ENCODE results near the gene WNT10A. TPM values are rescaled to one million over a fixed set of nuclear protein-coding genes. Genes with fewer than 3 reads are reported as not detected.
"Not testable (repeated sequence)": the region's sequence is repeated elsewhere in the genome, so short reads cannot be mapped to it uniquely, and the experiment has no call there.

Gene WNT10A
- total and polyA plus RNA-seq, 10 of the 15 experiments (the other 5 are each of a cell fraction or from before 2014, with no cell fraction given) = 0.61 to 45.0 (median 6.9) TPM

DNA sequence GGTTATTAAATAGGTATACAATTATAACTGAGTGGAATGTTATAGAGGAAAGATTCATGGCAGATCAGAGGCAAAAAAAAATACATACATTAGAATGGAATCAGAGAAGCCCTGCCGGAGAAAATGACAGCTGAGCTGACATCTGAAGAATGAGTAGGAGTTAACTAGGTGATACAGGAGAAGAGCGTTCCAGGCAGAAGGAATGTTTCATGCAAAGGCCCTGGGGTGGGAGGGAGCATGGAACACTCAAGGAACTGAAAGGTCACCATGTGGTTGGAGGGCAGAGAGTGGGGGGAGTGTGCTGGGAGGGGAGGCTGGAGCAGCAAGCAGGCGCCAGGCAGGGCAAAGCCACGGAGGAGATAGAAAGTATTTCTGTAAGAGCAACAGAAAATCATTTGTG, 47.2 kb downstream of the WNT10A start (continued):
- no peak for TF ChIP-seq E2F4 (IDR thresholded peaks at IDR 0.05; ENCODE audit: low read depth, low read length)

GRCh38 chr2:218930488-218930887, 49.8 kb downstream of the WNT10A start:
- ATAC-seq; H3K36me3 ChIP-seq (ENCODE audit: control insufficient read depth in 2 of 2, insufficient read depth in 2 of 2, low read length in 1 of 2); POLR2A ChIA-PET; H3K4me2 ChIP-seq (ENCODE audit: control insufficient read depth, insufficient read depth); H3K4me1 ChIP-seq (ENCODE audit: control insufficient read depth, insufficient read depth, low read length); H3K4me3 ChIP-seq; intact Hi-C loops (cut with micrococcal nuclease; ENCODE audit: unreplicated experiment); H3K9ac ChIP-seq (ENCODE audit: control insufficient read depth, insufficient read depth, low read length); H4K20me1 ChIP-seq (ENCODE audit: control insufficient read depth, insufficient read depth); H2AFZ ChIP-seq (ENCODE audit: control insufficient read depth, low read depth, low read length); H3K27ac ChIP-seq (ENCODE audit: control insufficient read depth, insufficient read depth); CTCF ChIA-PET; SMC1A ChIA-PET (ENCODE audit: uncharacterized antibody, unreplicated experiment); in situ Hi-C loops (cut with MboI); H3K9me3 ChIP-seq (replicated peaks; ENCODE audit: control insufficient read depth, insufficient read depth, low read length); FAIRE-seq; H3K27me3 ChIP-seq (replicated peaks in 1 of 2; ENCODE audit: control insufficient read depth in 2 of 2, insufficient read depth in 2 of 2, low read length in 1 of 2); RAD21 ChIA-PET (ENCODE audit: unreplicated experiment); H3K79me2 ChIP-seq (ENCODE audit: control insufficient read depth, insufficient read depth, low read length); BruUV-seq (replicated peaks); DNase-seq (ENCODE audit: low read depth, low spot score): not testable (repeated sequence)
- 89% methylated on average over 5 of the region's 10 CpGs for WGBS (ENCODE audit: insufficient coverage, insufficient replicate concordance, low lambda C conversion rate, missing lambda C conversion rate)

DNA sequence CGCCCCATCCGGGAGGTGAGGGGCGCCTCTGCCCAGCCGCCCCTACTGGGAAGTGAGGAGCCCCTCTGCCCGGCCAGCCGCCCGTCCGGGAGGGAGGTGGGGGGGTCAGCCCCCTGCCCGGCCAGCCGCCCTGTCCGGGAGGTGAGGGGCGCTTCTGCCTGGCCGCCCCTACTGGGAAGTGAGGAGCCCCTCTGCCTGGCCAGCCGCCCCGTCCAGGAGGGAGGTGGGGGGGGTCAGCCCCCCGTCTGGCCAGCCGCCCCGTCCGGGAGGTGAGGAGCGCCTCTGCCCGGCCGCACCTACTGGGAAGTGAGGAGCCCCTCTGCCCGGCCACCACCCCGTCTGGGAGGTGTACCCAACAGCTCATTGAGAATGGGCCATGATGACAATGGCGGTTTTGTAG, 51.1 kb downstream of the WNT10A start:
- CTCF ChIA-PET; H3K4me3 ChIP-seq; H4K20me1 ChIP-seq (ENCODE audit: control insufficient read depth, insufficient read depth); H3K4me2 ChIP-seq (ENCODE audit: control insufficient read depth, insufficient read depth); H2AFZ ChIP-seq (ENCODE audit: control insufficient read depth, low read depth, low read length); H3K27ac ChIP-seq (ENCODE audit: control insufficient read depth, insufficient read depth); H3K9ac ChIP-seq (ENCODE audit: control insufficient read depth, insufficient read depth, low read length); H3K4me1 ChIP-seq (ENCODE audit: control insufficient read depth, insufficient read depth, low read length); FAIRE-seq; SMC1A ChIA-PET (ENCODE audit: uncharacterized antibody, unreplicated experiment); ATAC-seq; DNase-seq (ENCODE audit: low read depth, low spot score); H3K27me3 ChIP-seq (replicated peaks in 1 of 2; ENCODE audit: control insufficient read depth in 2 of 2, insufficient read depth in 2 of 2, low read length in 1 of 2); H3K36me3 ChIP-seq (ENCODE audit: control insufficient read depth in 2 of 2, insufficient read depth in 2 of 2, low read length in 1 of 2); POLR2A ChIA-PET; BruUV-seq (replicated peaks); in situ Hi-C loops (cut with MboI); RAD21 ChIA-PET (ENCODE audit: unreplicated experiment); intact Hi-C loops (cut with micrococcal nuclease; ENCODE audit: unreplicated experiment); H3K79me2 ChIP-seq (ENCODE audit: control insufficient read depth, insufficient read depth, low read length); H3K9me3 ChIP-seq (replicated peaks; ENCODE audit: control insufficient read depth, insufficient read depth, low read length): not testable (repeated sequence)
- WGBS (ENCODE audit: insufficient coverage, insufficient replicate concordance, low lambda C conversion rate, missing lambda C conversion rate) = 85% methylated on average over 10 of the region's 25 CpGs

Small RNA genes lying within 50 kb of the gene (small RNA-seq; reads per million reads assigned to genes)
- gene RNU6-642P = not detected

Other genes with a start within 250 kb of the WNT10A start
Only the 7 nearest of the 13 such genes appear.
- gene CYP27A1, start 98.7 kb upstream of the WNT10A start, total RNA-seq (2014; rRNA removed) = 0.28 and 0.60 TPM in 2 replicates
- gene CYP27A1, start 98.7 kb upstream of the WNT10A start, total RNA-seq (2014; rRNA removed; fragmentation: Illumina TruSeq; extraction: Trizol) = not detected in 2 replicates
- gene CYP27A1, start 98.7 kb upstream of the WNT10A start, total RNA-seq (2021) = 0.61 and 0.72 TPM in 2 replicates
- 0.11 and 0.19 TPM in 2 replicates for gene CYP27A1, start 98.7 kb upstream of the WNT10A start, polyA plus RNA-seq (2011; rRNA removed)
- 0.22 TPM in 1 of 2 replicates, not detected in the other for gene CYP27A1, start 98.7 kb upstream of the WNT10A start, polyA plus RNA-seq (2014; fragmentation: Illumina TruSeq; extraction: Trizol)
- under 1 TPM in 1 of 2 experiments, not detected in 1; 0.13 TPM for gene CYP27A1, start 98.7 kb upstream of the WNT10A start, polyA plus RNA-seq (2014; fragmentation: Nextera tagmentation; extraction: Ambion mirVana)
- gene CYP27A1, start 98.7 kb upstream of the WNT10A start, polyA plus RNA-seq (2014; rRNA removed) = 0.10 and 0.35 TPM in 2 replicates
- gene CYP27A1, start 98.7 kb upstream of the WNT10A start, polyA plus RNA-seq (2016; fragmentation: Nextera tagmentation; extraction: Ambion mirVana) = under 1 TPM; 0.12 to 0.14 TPM
- gene PRKAG3, start 49.0 kb upstream of the WNT10A start, total RNA-seq (2014; rRNA removed) = 0.06 TPM in 1 of 2 replicates, not detected in the other
- gene PRKAG3, start 49.0 kb upstream of the WNT10A start, total RNA-seq (2014; rRNA removed; fragmentation: Illumina TruSeq; extraction: Trizol) = not detected in 2 replicates
- not detected in 2 replicates for gene PRKAG3, start 49.0 kb upstream of the WNT10A start, total RNA-seq (2021)
- 0.04 TPM in 1 of 2 replicates, not detected in the other for gene PRKAG3, start 49.0 kb upstream of the WNT10A start, polyA plus RNA-seq (2011; rRNA removed)
- gene PRKAG3, start 49.0 kb upstream of the WNT10A start, polyA plus RNA-seq (2014; fragmentation: Illumina TruSeq; extraction: Trizol) = 0.10 TPM in 1 of 2 replicates, not detected in the other
- not detected for gene PRKAG3, start 49.0 kb upstream of the WNT10A start, polyA plus RNA-seq (2014; fragmentation: Nextera tagmentation; extraction: Ambion mirVana)
- 0.12 TPM in 1 of 2 replicates, not detected in the other for gene PRKAG3, start 49.0 kb upstream of the WNT10A start, polyA plus RNA-seq (2014; rRNA removed)
- gene PRKAG3, start 49.0 kb upstream of the WNT10A start, polyA plus RNA-seq (2016; fragmentation: Nextera tagmentation; extraction: Ambion mirVana) = not detected
- gene WNT6, start 21.0 kb upstream of the WNT10A start, total RNA-seq (2014; rRNA removed) = 0.11 TPM in 1 of 2 replicates, not detected in the other
- gene WNT6, start 21.0 kb upstream of the WNT10A start, total RNA-seq (2014; rRNA removed; fragmentation: Illumina TruSeq; extraction: Trizol) = not detected in 2 replicates
- 0.44 TPM in 1 of 2 replicates, not detected in the other for gene WNT6, start 21.0 kb upstream of the WNT10A start, total RNA-seq (2021)
- gene WNT6, start 21.0 kb upstream of the WNT10A start, polyA plus RNA-seq (2011; rRNA removed) = 0.06 and 0.15 TPM in 2 replicates
- gene WNT6, start 21.0 kb upstream of the WNT10A start, polyA plus RNA-seq (2014; fragmentation: Illumina TruSeq; extraction: Trizol) = not detected in 2 replicates
- not detected for gene WNT6, start 21.0 kb upstream of the WNT10A start, polyA plus RNA-seq (2014; fragmentation: Nextera tagmentation; extraction: Ambion mirVana)
- gene WNT6, start 21.0 kb upstream of the WNT10A start, polyA plus RNA-seq (2014; rRNA removed) = 0.22 TPM in 1 of 2 replicates, not detected in the other
- gene WNT6, start 21.0 kb upstream of the WNT10A start, polyA plus RNA-seq (2016; fragmentation: Nextera tagmentation; extraction: Ambion mirVana) = under 1 TPM in 1 of 2 experiments, not detected in 1; 0.29 TPM
- gene CDK5R2, start 78.8 kb downstream of the WNT10A start, total RNA-seq (2014; rRNA removed) = not detected in 2 replicates
- not detected in 2 replicates for gene CDK5R2, start 78.8 kb downstream of the WNT10A start, total RNA-seq (2014; rRNA removed; fragmentation: Illumina TruSeq; extraction: Trizol)
- gene CDK5R2, start 78.8 kb downstream of the WNT10A start, total RNA-seq (2021) = not detected in 2 replicates
- gene CDK5R2, start 78.8 kb downstream of the WNT10A start, polyA plus RNA-seq (2011; rRNA removed) = not detected in 2 replicates
- gene CDK5R2, start 78.8 kb downstream of the WNT10A start, polyA plus RNA-seq (2014; fragmentation: Illumina TruSeq; extraction: Trizol) = not detected in 2 replicates
- not detected for gene CDK5R2, start 78.8 kb downstream of the WNT10A start, polyA plus RNA-seq (2014; fragmentation: Nextera tagmentation; extraction: Ambion mirVana)
- not detected in 2 replicates for gene CDK5R2, start 78.8 kb downstream of the WNT10A start, polyA plus RNA-seq (2014; rRNA removed)
- not detected for gene CDK5R2, start 78.8 kb downstream of the WNT10A start, polyA plus RNA-seq (2016; fragmentation: Nextera tagmentation; extraction: Ambion mirVana)
- gene FEV, start 104.3 kb downstream of the WNT10A start, total RNA-seq (2014; rRNA removed) = not detected in 2 replicates
- gene FEV, start 104.3 kb downstream of the WNT10A start, total RNA-seq (2014; rRNA removed; fragmentation: Illumina TruSeq; extraction: Trizol) = not detected in 2 replicates
- gene FEV, start 104.3 kb downstream of the WNT10A start, total RNA-seq (2021) = not detected in 2 replicates
- gene FEV, start 104.3 kb downstream of the WNT10A start, polyA plus RNA-seq (2011; rRNA removed) = not detected in 2 replicates
- not detected in 2 replicates for gene FEV, start 104.3 kb downstream of the WNT10A start, polyA plus RNA-seq (2014; fragmentation: Illumina TruSeq; extraction: Trizol)
- gene FEV, start 104.3 kb downstream of the WNT10A start, polyA plus RNA-seq (2014; fragmentation: Nextera tagmentation; extraction: Ambion mirVana) = not detected
- not detected in 2 replicates for gene FEV, start 104.3 kb downstream of the WNT10A start, polyA plus RNA-seq (2014; rRNA removed)
- gene FEV, start 104.3 kb downstream of the WNT10A start, polyA plus RNA-seq (2016; fragmentation: Nextera tagmentation; extraction: Ambion mirVana) = not detected
- gene CRYBA2, start 112.6 kb downstream of the WNT10A start, total RNA-seq (2014; rRNA removed) = not detected in 2 replicates
- not detected in 2 replicates for gene CRYBA2, start 112.6 kb downstream of the WNT10A start, total RNA-seq (2014; rRNA removed; fragmentation: Illumina TruSeq; extraction: Trizol)
- gene CRYBA2, start 112.6 kb downstream of the WNT10A start, total RNA-seq (2021) = not detected in 2 replicates
- not detected in 2 replicates for gene CRYBA2, start 112.6 kb downstream of the WNT10A start, polyA plus RNA-seq (2011; rRNA removed)
- gene CRYBA2, start 112.6 kb downstream of the WNT10A start, polyA plus RNA-seq (2014; fragmentation: Illumina TruSeq; extraction: Trizol) = not detected in 2 replicates
- not detected for gene CRYBA2, start 112.6 kb downstream of the WNT10A start, polyA plus RNA-seq (2014; fragmentation: Nextera tagmentation; extraction: Ambion mirVana)
- gene CRYBA2, start 112.6 kb downstream of the WNT10A start, polyA plus RNA-seq (2014; rRNA removed) = not detected in 2 replicates
- not detected for gene CRYBA2, start 112.6 kb downstream of the WNT10A start, polyA plus RNA-seq (2016; fragmentation: Nextera tagmentation; extraction: Ambion mirVana)
- not detected in 2 replicates for gene CFAP65, start 160.7 kb downstream of the WNT10A start, total RNA-seq (2014; rRNA removed)
- not detected in 2 replicates for gene CFAP65, start 160.7 kb downstream of the WNT10A start, total RNA-seq (2014; rRNA removed; fragmentation: Illumina TruSeq; extraction: Trizol)
- not detected in 2 replicates for gene CFAP65, start 160.7 kb downstream of the WNT10A start, total RNA-seq (2021)
- gene CFAP65, start 160.7 kb downstream of the WNT10A start, polyA plus RNA-seq (2011; rRNA removed) = not detected in 2 replicates
- gene CFAP65, start 160.7 kb downstream of the WNT10A start, polyA plus RNA-seq (2014; fragmentation: Illumina TruSeq; extraction: Trizol) = not detected in 2 replicates
- not detected for gene CFAP65, start 160.7 kb downstream of the WNT10A start, polyA plus RNA-seq (2014; fragmentation: Nextera tagmentation; extraction: Ambion mirVana)
- gene CFAP65, start 160.7 kb downstream of the WNT10A start, polyA plus RNA-seq (2014; rRNA removed) = not detected in 2 replicates
- gene CFAP65, start 160.7 kb downstream of the WNT10A start, polyA plus RNA-seq (2016; fragmentation: Nextera tagmentation; extraction: Ambion mirVana) = not detected

All from GM12878 (cell line).